HCT116 (cell line): Measurements from ENCODE around the gene PAK1. TPM values are rescaled to one million over a fixed set of nuclear protein-coding genes. Genes with fewer than 3 reads are reported as not detected.

ENCODE experiments used
- ATAC-seq: fragments of 200-7000 bp; cut with Tn5 transposase; 2 replicates; pipeline ENCODE4 v1.9.1; 2020; ENCODE audit warnings: mild to moderate bottlenecking, moderate library complexity
- BruUV-seq: library from RNA; stranded (reverse); fragments of 400-500 nt; replicated peaks from 2 replicates; lab custom pipeline; 2021; lab: Mats Ljungman, UMichigan
- CTCF ChIA-PET: fragments of 300-600 bp; sonication (Branson Sonifier 250); formaldehyde crosslinking; loops from one replicate; lab custom pipeline; 2021; ENCODE audit warnings: antibody characterized with exemption; lab: Charles Lee
- POLR2A ChIA-PET: fragments of 300-600, 350-600 bp; sonication (Branson Sonifier 250); formaldehyde crosslinking; loops from one replicate; lab custom pipeline; 2021; ENCODE audit warnings: antibody characterized with exemption; lab: Charles Lee
- RAD21 ChIA-PET, 2 experiments: fragments of 300-600 bp; sonication (Branson Sonifier 250); formaldehyde crosslinking; loops; one replicate each; lab custom pipeline; 2023; ENCODE audit warnings: low total read pairs in 2 of 2; ENCODE audit not compliant: uncharacterized antibody in 2 of 2, unreplicated experiment in 2 of 2, low non-redundant PET in 1 of 2; lab: Charles Lee
- DNase-seq: peaks from one replicate; pipeline ENCODE4 v3.0.0-alpha.2; 2010; ENCODE audit warnings: low read depth, low spot score
- H2AFZ ChIP-seq: fragments of 200-600 bp; shearing (Covaris generic), sonication (generic); 2 replicates; pipeline ENCODE4 v1.6.1; 2017; ENCODE audit warnings: low read depth, mixed run types, mixed read lengths, antibody characterized with exemption, low read length; ENCODE audit not compliant: poor library complexity, severe bottlenecking
- H3K27ac ChIP-seq: 2 replicates; pipeline ENCODE4 v1.5.1; 2012; ENCODE audit warnings: low read depth, low read length
- H3K27me3 ChIP-seq: fragments of 200-600 bp; sonication (generic); 2 replicates; pipeline ENCODE4 v1.6.1; 2016; ENCODE audit warnings: mixed run types, low read length, mixed read lengths; ENCODE audit not compliant: insufficient read depth
- H3K36me3 ChIP-seq, 2 experiments: fragments of 200-500 bp in 1 of 2; fragments of 200-600 bp in 1 of 2; sonication (Bioruptor generic) in 1 of 2; sonication (generic) in 1 of 2; 2 replicates each; pipeline versions ENCODE4 v1.5.1 to v1.6.1; 2014 to 2016; ENCODE audit warnings: low read length in 2 of 2, inconsistent platforms in 1 of 2, mixed read lengths in 1 of 2, mixed run types in 1 of 2; ENCODE audit not compliant: insufficient read depth in 2 of 2, control insufficient read depth in 1 of 2
- H3K4me1 ChIP-seq, 2 experiments: fragments of 200-600 bp in 1 of 2; sonication (generic) in 1 of 2; 2 replicates each; pipeline versions ENCODE4 v1.5.1 to v1.6.1; 2012 to 2017; ENCODE audit warnings: low read length in 2 of 2, inconsistent platforms in 1 of 2, mild to moderate bottlenecking in 1 of 2, mixed read lengths in 1 of 2, mixed run types in 1 of 2, moderate library complexity in 1 of 2; ENCODE audit not compliant: insufficient read depth in 2 of 2, control insufficient read depth in 1 of 2
- H3K4me2 ChIP-seq: fragments of 200-600 bp; sonication (generic); 2 replicates; pipeline ENCODE4 v1.6.1; 2017; ENCODE audit warnings: mixed run types, low read length, mixed read lengths
- H3K4me3 ChIP-seq, 2 experiments: fragments of 200-600 bp in 1 of 2; sonication (generic) in 1 of 2; replicated peaks in 1 of 2; 2 replicates each; pipeline ENCODE4 v1.5.1; 2011 to 2016; ENCODE audit warnings: low read length in 2 of 2, control low read depth in 1 of 2, low read depth in 1 of 2, mild to moderate bottlenecking in 1 of 2, mixed read lengths in 1 of 2, mixed run types in 1 of 2
- H3K79me2 ChIP-seq: fragments of 200-600 bp; sonication (generic); 2 replicates; pipeline ENCODE4 v1.6.1; 2017; ENCODE audit warnings: mild to moderate bottlenecking, mixed run types, low read length, moderate library complexity, mixed read lengths; ENCODE audit not compliant: insufficient read depth
- H3K9ac ChIP-seq: fragments of 200-600 bp; sonication (generic); 2 replicates; pipeline ENCODE4 v1.6.1; 2016; ENCODE audit warnings: low read length, mixed read lengths
- H3K9me2 ChIP-seq: fragments of 200-600 bp; sonication (generic), shearing (Covaris generic); 2 replicates; pipeline ENCODE4 v1.6.1; 2017; ENCODE audit warnings: mixed run types, mild to moderate bottlenecking, moderate library complexity; ENCODE audit not compliant: insufficient read depth
- H3K9me3 ChIP-seq, 2 experiments: fragments of 200-500 bp in 1 of 2; fragments of 200-600 bp in 1 of 2; sonication (Bioruptor generic) in 1 of 2; sonication (generic) in 1 of 2; 2 replicates each; pipeline ENCODE4 v1.6.1; 2014 to 2017; ENCODE audit warnings: low read length in 2 of 2, mixed read lengths in 2 of 2, inconsistent platforms in 1 of 2, low read depth in 1 of 2, mild to moderate bottlenecking in 1 of 2, mixed run types in 1 of 2, moderate library complexity in 1 of 2; ENCODE audit not compliant: control insufficient read depth in 1 of 2, insufficient read depth in 1 of 2
- H4K20me1 ChIP-seq: fragments of 200-600 bp; sonication (generic), shearing (Covaris generic); 2 replicates; pipeline ENCODE4 v1.6.1; 2017; ENCODE audit warnings: mixed run types, mild to moderate bottlenecking, moderate library complexity; ENCODE audit not compliant: insufficient read depth
- ATF3 ChIP-seq: IDR thresholded peaks from 2 replicates; pipeline ENCODE4 v1.6.1; 2012
- CBX3 ChIP-seq: IDR thresholded peaks from 2 replicates; pipeline ENCODE4 v1.6.1; 2012; ENCODE audit warnings: low read depth
- CEBPB ChIP-seq: IDR thresholded peaks from 2 replicates; pipeline ENCODE4 v1.6.1; 2012; ENCODE audit warnings: low read depth
- CTCF ChIP-seq, 3 experiments: fragments of 200-600 bp in 1 of 3; sonication (generic) in 1 of 3; IDR thresholded peaks in 2 of 3; conservative IDR thresholded peaks in 1 of 3; 2 replicates each; pipeline ENCODE4 v1.5.1; 2012 to 2017; ENCODE audit warnings: low read depth in 2 of 3, low read length in 2 of 3, antibody characterized with exemption in 1 of 3, borderline replicate concordance in 1 of 3, control low read depth in 1 of 3, mild to moderate bottlenecking in 1 of 3, mixed read lengths in 1 of 3, mixed run types in 1 of 3, moderate library complexity in 1 of 3; ENCODE audit not compliant: insufficient read depth in 1 of 3
- EGR1 ChIP-seq: IDR thresholded peaks from 2 replicates; pipeline ENCODE4 v1.6.1; 2012; ENCODE audit warnings: low read depth
- EZH2 ChIP-seq: fragments of 200-600 bp; sonication (generic); IDR thresholded peaks from 2 replicates; pipeline ENCODE4 v1.6.1; 2017; ENCODE audit warnings: antibody characterized with exemption, mixed run types
- EZH2phosphoT487 ChIP-seq: fragments of 200-600 bp; IDR thresholded peaks from 2 replicates; pipeline ENCODE4 v1.6.1; 2018; ENCODE audit warnings: antibody characterized with exemption, borderline replicate concordance
- JUND ChIP-seq: IDR thresholded peaks from 2 replicates; pipeline ENCODE4 v1.6.1; 2012
- MAX ChIP-seq: IDR thresholded peaks from 2 replicates; pipeline ENCODE4 v1.6.1; 2012
- POLR2A ChIP-seq: IDR thresholded peaks from 2 replicates; pipeline ENCODE4 v1.7.0; 2011; ENCODE audit warnings: borderline replicate concordance; ENCODE audit not compliant: insufficient read depth, insufficient read length; ENCODE audit errors: extremely low read depth
- RAD21 ChIP-seq: IDR thresholded peaks from 2 replicates; pipeline ENCODE4 v1.6.1; 2012; ENCODE audit warnings: low read depth, mild to moderate bottlenecking
- REST ChIP-seq: IDR thresholded peaks from 2 replicates; pipeline ENCODE4 v1.6.1; 2012; ENCODE audit warnings: low read depth
- SP1 ChIP-seq: IDR thresholded peaks from 2 replicates; pipeline ENCODE4 v1.6.1; 2012; ENCODE audit warnings: low read depth
- TCF7L2 ChIP-seq: IDR thresholded peaks from 2 replicates; pipeline ENCODE4 v1.7.0; 2011; ENCODE audit warnings: borderline replicate concordance, inconsistent platforms; ENCODE audit not compliant: insufficient read depth, insufficient read length; ENCODE audit errors: extremely low read depth
- YY1 ChIP-seq: IDR thresholded peaks from 2 replicates; pipeline ENCODE4 v1.6.1; 2011; ENCODE audit warnings: low read length, low read depth, moderate library complexity, mild to moderate bottlenecking; ENCODE audit not compliant: insufficient replicate concordance; ENCODE audit errors: extremely low read depth
- ZFX ChIP-seq: fragments of 450-650 bp; IDR thresholded peaks from 2 replicates; pipeline ENCODE4 v1.6.1; 2017
- ZNF274 ChIP-seq: fragments of 200-500 bp; sonication (Bioruptor generic); IDR thresholded peaks from 2 replicates; pipeline ENCODE4 v1.6.1; 2014; ENCODE audit warnings: mild to moderate bottlenecking, low read depth, low read length, inconsistent platforms
- intact Hi-C: fragments of 100-400 bp; cut with micrococcal nuclease; formaldehyde crosslinking; loops from 2 replicates; pipeline ENCODE4 v1.10.0; 2022
- total RNA-seq: library from RNA; stranded (reverse); gene quantifications from one replicate; pipeline ENCODE4 v1.2.1, GENCODE V29; 2021; ENCODE audit not compliant: unreplicated experiment

PAK1 gene
- total RNA-seq, 1 experiment from 2014 or later, result 56.1 TPM

- intact Hi-C loops, result no loop called here
- Histone ChIP-seq H3K79me2 (no peaks in the 10 kb centered on the region), H3K36me3 (no peaks in the 10 kb centered on the region), H3K9me3 (no peaks in the 10 kb centered on the region), H2AFZ (peak overlapping the region; percentile 13), H3K4me2 (no peak overlapping the region), H3K27me3 (no peaks in the 10 kb centered on the region), H3K4me3 (no peak overlapping the region), H3K27ac (no peak overlapping the region), H3K9ac (no peak overlapping the region), H3K4me1 (peaks cover 0 to 7% of the 10 kb centered on the region in 2 experiments; a peak in 1 of 4 replicates), H4K20me1 (no peaks in the 10 kb centered on the region), H3K9me2 (0 out of 2 replicates have a peak, but pooled peaks cover under 1% of the 10 kb centered on the region)
- POLR2A ChIA-PET, result no interaction called here
- CTCF ChIA-PET, result no interaction called here
- no TSS peak for BruUV-seq
- RAD21 ChIA-PET, result no interaction called here
- TF ChIP-seq CTCF (IDR thresholded peaks at IDR 0.05 in 2 of 3, conservative IDR thresholded peaks at IDR 0.05 in 1 of 3; ENCODE audit: borderline replicate concordance in 1 of 3, insufficient read depth in 1 of 3, low read depth in 2 of 3, low read length in 2 of 3), result no peak
- TF ChIP-seq YY1, result no peak
- no peak for TF ChIP-seq ATF3
- TF ChIP-seq CEBPB, result no peak
- TF ChIP-seq EZH2phosphoT487, result no peak
- no peak for TF ChIP-seq TCF7L2
- no peak for TF ChIP-seq SP1
- no peak for TF ChIP-seq POLR2A
- TF ChIP-seq JUND, result no peak
- TF ChIP-seq RAD21, result no peak
- TF ChIP-seq CBX3, result no peak
- TF ChIP-seq EGR1, result no peak
- TF ChIP-seq MAX, result no peak
- TF ChIP-seq EZH2, result no peak
- TF ChIP-seq ZNF274, result no peak
- no peak for TF ChIP-seq ZFX
- no peak for TF ChIP-seq REST
- ATAC-seq (no peak), DNase-seq (no peak)
These were observed 186.8 kb downstream of the PAK1 start for GRCh38 chr11:77287136-77287535.
